HEK293T (cell line): Measurements from ENCODE around the gene ABCA4.

Experiments
- CTCF ChIA-PET: fragments of 350-600 bp; formaldehyde crosslinking; extraction: SDS; loops from one replicate; lab custom pipeline; 2021; ENCODE audit warnings: antibody characterized with exemption, inconsistent platforms; lab: Yijun Ruan, JAX
- POLR2A ChIA-PET: fragments of 350-600 bp; formaldehyde crosslinking; extraction: SDS; loops from one replicate; lab custom pipeline; 2020; ENCODE audit warnings: antibody characterized with exemption, inconsistent platforms; lab: Yijun Ruan, JAX
- DNase-seq: peaks from one replicate; pipeline ENCODE4 v3.0.0; 2012; ENCODE audit warnings: mixed read lengths; ENCODE audit errors: extremely low spot score
- ARNT ChIP-seq: fragments of 450-650 bp; IDR thresholded peaks from 2 replicates; pipeline ENCODE4 v1.6.1; 2017; ENCODE audit warnings: mild to moderate bottlenecking
- BHLHE40 ChIP-seq: fragments of 450-650 bp; IDR thresholded peaks from 2 replicates; pipeline ENCODE4 v1.6.1; 2016; ENCODE audit warnings: mild to moderate bottlenecking, moderate library complexity, borderline replicate concordance
- CTBP1 ChIP-seq: fragments of 450-650 bp; IDR thresholded peaks from 2 replicates; pipeline ENCODE4 v1.6.1; 2016; ENCODE audit warnings: borderline replicate concordance
- ELF4 ChIP-seq: fragments of 450-650 bp; IDR thresholded peaks from 2 replicates; pipeline ENCODE4 v1.6.1; 2017; ENCODE audit warnings: antibody characterized with exemption
- FOXA1 ChIP-seq: fragments of 450-650 bp; IDR thresholded peaks from 2 replicates; pipeline ENCODE4 v1.6.1; 2016; ENCODE audit warnings: mild to moderate bottlenecking
- FOXK2 ChIP-seq: fragments of 450-650 bp; IDR thresholded peaks from 2 replicates; pipeline ENCODE4 v1.6.1; 2016; ENCODE audit warnings: mild to moderate bottlenecking
- FOXM1 ChIP-seq: fragments of 450-650 bp; IDR thresholded peaks from 2 replicates; pipeline ENCODE4 v1.6.1; 2017; ENCODE audit warnings: mild to moderate bottlenecking, borderline replicate concordance
- HDGF ChIP-seq: fragments of 450-650 bp; IDR thresholded peaks from 2 replicates; pipeline ENCODE4 v1.6.1; 2017; ENCODE audit warnings: antibody characterized with exemption, borderline replicate concordance
- L3MBTL2 ChIP-seq: fragments of 450-650 bp; conservative IDR thresholded peaks from 2 replicates; pipeline ENCODE4 v1.6.1; 2016; ENCODE audit warnings: mild to moderate bottlenecking
- LEF1 ChIP-seq: fragments of 450-650 bp; IDR thresholded peaks from 2 replicates; pipeline ENCODE4 v1.6.1; 2017; ENCODE audit warnings: mild to moderate bottlenecking, borderline replicate concordance
- NFRKB ChIP-seq: fragments of 450-650 bp; IDR thresholded peaks from 2 replicates; pipeline ENCODE4 v1.6.1; 2016; ENCODE audit warnings: mild to moderate bottlenecking, moderate library complexity
- SP1 ChIP-seq: fragments of 450-650 bp; IDR thresholded peaks from 2 replicates; pipeline ENCODE4 v1.6.1; 2017
- SUZ12 ChIP-seq: fragments of 450-650 bp; IDR thresholded peaks from 2 replicates; pipeline ENCODE4 v1.6.1; 2016; ENCODE audit warnings: mild to moderate bottlenecking
- TARDBP ChIP-seq: fragments of 450-650 bp; IDR thresholded peaks from 2 replicates; pipeline ENCODE4 v1.6.1; 2016
- ZNF384 ChIP-seq: fragments of 450-650 bp; IDR thresholded peaks from 2 replicates; pipeline ENCODE4 v1.6.1; 2016
- TF ChIP-seq, protein P1 (sequence below): fragments of 450-650 bp; IDR thresholded peaks from 2 replicates; pipeline ENCODE4 v1.6.1; 2016

Gene ABCA4

DNA sequence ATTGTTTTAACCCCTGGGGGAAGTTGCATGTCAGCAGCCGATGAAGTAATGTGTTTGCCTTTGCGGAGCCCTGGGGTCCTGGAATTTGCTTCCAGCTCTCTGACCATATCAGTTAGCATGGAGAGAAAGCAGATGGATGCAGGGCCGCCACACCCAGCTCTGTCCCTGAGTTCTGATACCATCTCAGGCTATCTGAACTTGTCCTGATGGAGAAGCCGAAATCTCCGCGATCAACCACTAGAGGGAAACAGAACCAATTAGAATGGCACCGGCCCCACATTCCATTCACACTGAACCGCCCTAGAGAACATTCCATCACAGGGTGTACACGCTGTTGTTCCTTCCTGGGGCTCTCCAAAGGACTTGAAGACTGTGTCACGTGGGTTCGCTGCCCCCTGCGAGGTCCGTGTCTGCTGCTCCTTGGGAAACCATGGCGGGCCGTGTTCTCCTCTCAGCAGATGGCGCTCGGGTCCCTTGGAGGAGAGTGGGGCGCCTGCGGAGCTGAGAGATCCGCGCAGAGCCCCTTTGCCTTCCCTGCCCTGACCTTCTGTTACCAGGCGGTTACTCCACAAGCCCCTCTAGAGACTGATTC, 75.4 kb downstream of the ABCA4 start:
- CTCF ChIA-PET = interaction anchor here (0.5 to 2.7 kb wide), 17 partner anchors 9 to 335 kb away, joined by 3 to 32 read pairs (median 4); no protein-coding TSS in a partner anchor
- POLR2A ChIA-PET = no interaction called here
- DNase-seq = peak; percentile 79

DNA sequence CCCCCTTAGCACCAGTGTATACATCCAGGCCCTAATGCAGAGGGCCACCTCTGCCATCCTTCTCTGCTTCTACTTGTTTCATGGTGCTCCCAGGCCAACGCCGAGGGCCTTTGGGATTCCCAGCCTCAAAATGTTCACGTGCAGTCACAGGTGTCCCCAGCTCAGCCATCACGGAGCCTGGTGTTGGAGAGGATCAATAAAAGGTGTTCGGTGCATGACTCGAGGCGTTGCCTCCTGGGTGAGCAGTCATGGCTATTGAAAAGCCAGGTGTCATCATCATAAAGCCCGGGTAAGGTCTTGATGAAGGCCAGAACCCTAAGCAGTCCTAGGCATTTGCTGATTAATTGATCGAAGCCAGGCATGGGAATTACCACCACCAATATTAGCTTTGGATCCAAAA, 76.1 kb downstream of the ABCA4 start:
- ChIA-PET CTCF (interaction anchor here (0.6 to 2.7 kb wide), 17 partner anchors 8 to 418 kb away, joined by 3 to 32 read pairs (median 5); no protein-coding TSS in a partner anchor), POLR2A (no interaction called here)
- DNase-seq = no peak
- TF ChIP-seq FOXM1 = no peak

More for the DNA sequence above, 75.4 kb downstream of the ABCA4 start:
- TF ChIP-seq ARNT = no peak
- peak; percentile 75 for TF ChIP-seq L3MBTL2

- TF ChIP-seq L3MBTL2 = no peak
- TF ChIP-seq SP1 = no peak
- no peak for TF ChIP-seq LEF1
- no peak for TF ChIP-seq NFRKB
- no peak for TF ChIP-seq BHLHE40
- TF ChIP-seq FOXM1 = no peak
- no peak for TF ChIP-seq SUZ12
- no peak for TF ChIP-seq ELF4
- no peak for TF ChIP-seq ARNT
- TF ChIP-seq, protein P1, sequence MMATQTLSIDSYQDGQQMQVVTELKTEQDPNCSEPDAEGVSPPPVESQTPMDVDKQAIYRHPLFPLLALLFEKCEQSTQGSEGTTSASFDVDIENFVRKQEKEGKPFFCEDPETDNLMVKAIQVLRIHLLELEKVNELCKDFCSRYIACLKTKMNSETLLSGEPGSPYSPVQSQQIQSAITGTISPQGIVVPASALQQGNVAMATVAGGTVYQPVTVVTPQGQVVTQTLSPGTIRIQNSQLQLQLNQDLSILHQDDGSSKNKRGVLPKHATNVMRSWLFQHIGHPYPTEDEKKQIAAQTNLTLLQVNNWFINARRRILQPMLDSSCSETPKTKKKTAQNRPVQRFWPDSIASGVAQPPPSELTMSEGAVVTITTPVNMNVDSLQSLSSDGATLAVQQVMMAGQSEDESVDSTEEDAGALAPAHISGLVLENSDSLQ = no peak
- TF ChIP-seq ZNF384 = no peak
- TF ChIP-seq FOXA1 = no peak
- no peak for TF ChIP-seq CTBP1
- no peak for TF ChIP-seq TARDBP
- TF ChIP-seq HDGF = no peak
- TF ChIP-seq FOXK2 = no peak
- CTCF ChIA-PET = interaction anchor here (0.7 to 6.1 kb wide), 5 partner anchors 18 to 419 kb away, joined by 3 to 66 read pairs (median 16); no protein-coding TSS in a partner anchor
Observed at GRCh38 chr1:94044290-94044790, 76.6 kb downstream of the ABCA4 start.

DNA sequence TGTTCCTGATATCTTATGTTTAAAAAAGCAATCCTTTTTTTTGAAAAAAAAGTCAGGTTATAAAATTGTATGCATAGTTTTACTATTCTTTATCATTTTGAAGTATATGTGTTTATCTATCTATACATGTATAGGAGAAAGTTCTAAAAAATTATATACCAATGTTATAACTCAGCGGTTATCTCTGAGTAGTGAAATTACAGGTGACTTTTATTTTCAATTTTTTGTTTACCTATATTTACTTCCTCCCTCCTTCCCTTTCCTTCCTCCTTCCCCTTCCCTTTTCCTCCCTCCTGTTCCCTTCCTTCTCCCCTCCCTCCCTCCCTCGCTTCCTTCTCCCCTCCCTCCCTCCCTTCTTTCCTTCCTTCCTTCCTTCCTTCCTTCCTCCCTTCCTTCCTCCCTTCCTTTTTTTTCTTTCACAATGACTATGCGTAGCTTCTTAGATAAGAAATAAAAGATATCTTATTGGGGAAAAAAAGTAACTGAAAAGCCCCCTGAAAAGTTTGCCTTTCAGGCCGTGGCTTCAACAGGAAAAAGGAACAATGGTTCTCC, 77.1 kb downstream of the ABCA4 start:
- no peak for DNase-seq
- ChIA-PET POLR2A (no interaction called here), CTCF (interaction anchor here (0.7 to 6.1 kb wide), 5 partner anchors 18 to 420 kb away, joined by 3 to 66 read pairs (median 32); no protein-coding TSS in a partner anchor)
- TF ChIP-seq, protein P1 = no peak
- TF ChIP-seq CTBP1 (no peak), HDGF (no peak), SP1 (no peak), ELF4 (no peak), FOXM1 (no peak), NFRKB (no peak), LEF1 (no peak), FOXK2 (no peak), TARDBP (no peak), ARNT (no peak), L3MBTL2 (no peak), ZNF384 (no peak), FOXA1 (no peak), SUZ12 (no peak), BHLHE40 (no peak)

More at GRCh38 chr1:94044290-94044790, 76.6 kb downstream of the ABCA4 start:
- no peak for DNase-seq
- POLR2A ChIA-PET = no interaction called here

GRCh38 chr1:94042388-94042787, 78.6 kb downstream of the ABCA4 start:
- POLR2A ChIA-PET = no interaction called here
- CTCF ChIA-PET = interaction anchor here (5.8 to 6.1 kb wide), 2 partner anchors 16 to 292 kb away, joined by 55 to 66 read pairs; no protein-coding TSS in a partner anchor

DNA sequence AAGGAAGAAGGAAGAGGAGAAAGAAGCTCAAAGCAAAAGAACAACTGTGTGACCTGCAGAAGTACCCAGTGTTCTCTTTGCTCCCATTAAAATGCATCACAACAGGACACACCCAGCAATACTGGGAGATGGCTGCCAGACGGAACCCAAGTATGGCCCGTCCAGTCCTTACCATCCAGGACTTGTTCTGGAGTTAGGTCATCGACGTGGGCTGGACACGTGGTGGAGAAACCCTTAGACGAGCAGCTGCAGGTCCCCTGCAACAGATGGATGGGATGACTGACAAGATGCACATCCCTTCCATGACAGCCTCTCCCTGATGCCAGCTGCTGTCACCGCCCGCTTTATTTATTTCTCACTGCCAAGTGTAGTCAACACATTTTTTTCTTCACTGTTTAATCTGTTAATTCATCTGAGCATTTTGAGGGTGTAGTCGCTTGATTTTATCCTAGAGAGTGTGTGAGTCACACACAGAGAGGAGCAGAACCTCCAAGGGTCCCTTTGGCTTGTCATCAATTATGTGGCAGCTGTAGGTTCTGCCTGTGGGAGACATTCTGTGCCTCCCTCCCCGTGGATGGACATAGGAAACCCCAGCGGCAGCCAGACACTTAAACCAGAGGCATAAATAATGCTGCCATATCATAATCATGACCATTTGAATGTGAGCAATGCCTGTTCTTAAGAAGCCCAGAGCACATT, 80.9 kb downstream of the ABCA4 start:
- CTCF ChIA-PET = interaction anchor here (0.5 to 6.1 kb wide), 37 partner anchors 8 to 888 kb away, joined by 3 to 66 read pairs (median 4); partner anchors contain the start of genes ARHGAP29, DNTTIP2 and GCLM
- POLR2A ChIA-PET = interaction anchor here (1.0 to 1.4 kb wide), 2 partner anchors 15 to 198 kb away, joined by 3 to 4 read pairs; partner anchors contain the start of gene ARHGAP29
- no peak for DNase-seq
- TF ChIP-seq ARNT (no peak), FOXA1 (no peak), FOXK2 (no peak), LEF1 (no peak), NFRKB (no peak), SP1 (no peak), ELF4 (no peak), FOXM1 (no peak)
- TF ChIP-seq, protein P1 = no peak

More at GRCh38 chr1:94042388-94042787, 78.6 kb downstream of the ABCA4 start:
- no peak for TF ChIP-seq BHLHE40
- TF ChIP-seq SP1 = no peak
- TF ChIP-seq SUZ12 = no peak
- TF ChIP-seq ARNT = no peak
- TF ChIP-seq NFRKB = no peak
- no peak for TF ChIP-seq LEF1
- TF ChIP-seq CTBP1 = no peak
- DNase-seq = no peak
